HG02798 (cell line): ENCODE data around the gene LYPD6B.
A peak's percentile ranks its signal among the peaks of the same experiment; 100 is the strongest.

Experiments used
- ATAC-seq: cut with Tn5 transposase; IDR thresholded peaks from one replicate; pipeline ENCODE4 v1.9.1; 2021; ENCODE audit warnings: mild to moderate bottlenecking; ENCODE audit not compliant: unreplicated experiment, poor library complexity

LYPD6B gene

DNA sequence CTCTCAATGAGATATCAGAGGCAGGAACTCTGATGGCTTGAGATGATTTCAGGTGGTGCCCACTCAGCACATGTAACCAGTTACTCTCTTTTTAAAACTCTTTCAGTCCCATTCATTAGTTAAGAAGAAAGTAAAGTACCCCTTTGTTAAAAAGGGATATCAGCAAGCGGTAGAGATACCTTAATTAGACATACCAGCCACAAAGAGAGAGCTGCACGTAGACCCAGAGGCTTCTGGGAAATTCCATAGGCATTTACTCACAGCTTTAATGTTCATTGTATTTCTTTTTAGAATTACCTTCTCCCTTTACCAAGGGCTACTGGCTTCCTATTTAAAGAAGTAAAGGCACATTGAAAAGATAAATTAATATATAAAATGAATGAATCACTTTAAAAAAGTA is 63.3 kb downstream of the LYPD6B start:
- no peak for ATAC-seq

GRCh38 chr2:149103081-149103620 is 64.7 kb downstream of the LYPD6B start:
- ATAC-seq, result no peak

GRCh38 chr2:149104221-149104620 is 65.7 kb downstream of the LYPD6B start:
- ATAC-seq, result no peak

DNA sequence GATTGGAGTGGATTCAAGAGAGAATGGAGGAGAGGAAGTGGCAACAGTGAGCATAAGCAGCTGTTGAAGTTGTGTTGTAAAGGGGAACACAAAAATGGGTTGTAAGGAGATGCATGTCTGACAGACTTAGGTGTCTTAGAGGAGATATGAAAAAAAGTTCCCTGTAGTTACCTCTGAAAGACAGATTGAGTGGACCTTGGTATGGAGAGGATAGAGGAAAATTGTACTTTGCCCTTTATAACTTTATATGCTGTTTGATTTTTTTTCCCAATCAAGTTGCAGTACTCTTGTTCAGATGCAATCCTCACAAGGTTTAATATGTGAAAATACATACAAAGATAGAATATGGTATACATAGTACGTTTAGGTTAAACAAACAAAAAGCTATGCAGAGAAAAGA is 73.6 kb downstream of the LYPD6B start:
- ATAC-seq, result no peak

DNA sequence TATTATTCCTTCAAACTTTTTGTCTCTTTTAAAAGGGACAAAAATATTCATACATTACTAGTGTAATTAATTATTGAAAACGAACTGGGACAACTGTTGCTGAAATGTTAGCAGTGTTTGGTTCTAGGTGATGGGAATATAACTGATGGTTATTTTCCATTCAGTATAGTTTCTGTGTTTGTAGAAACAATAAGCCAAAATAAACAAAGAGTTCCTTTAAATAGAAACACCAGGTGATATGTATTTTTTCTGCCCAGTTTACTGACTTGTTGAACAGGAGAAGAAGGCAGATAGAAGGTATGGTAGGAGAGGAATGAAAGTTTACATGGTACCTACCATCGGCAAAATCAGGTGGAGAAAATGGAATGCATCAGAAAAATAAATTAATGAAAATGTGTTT is 74.2 kb downstream of the LYPD6B start:
- no peak for ATAC-seq

GRCh38 chr2:149115781-149116180 is 77.3 kb downstream of the LYPD6B start:
- ATAC-seq, result no peak

DNA sequence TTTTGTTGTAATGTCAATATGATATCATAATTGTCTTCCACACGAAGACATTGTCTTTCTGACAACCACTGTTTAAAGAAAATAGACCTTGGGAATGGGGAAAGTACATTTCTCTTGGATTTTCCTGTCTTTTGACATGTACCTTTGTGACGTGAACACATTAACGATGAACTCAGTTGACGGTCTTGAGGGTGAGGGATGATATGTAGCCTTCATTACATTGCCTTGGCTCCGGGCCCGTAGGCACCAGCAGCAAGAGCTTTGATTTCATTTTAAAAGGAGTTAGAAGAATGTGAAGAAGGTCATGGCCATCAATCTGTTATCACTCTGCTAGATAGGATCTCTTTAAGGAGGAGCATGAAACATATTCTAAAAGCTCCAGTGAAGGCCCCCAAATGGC is 80.9 kb downstream of the LYPD6B start:
- ATAC-seq, result no peak

GRCh38 chr2:149122516-149122915 is 84.0 kb downstream of the LYPD6B start:
- no peak for ATAC-seq

DNA sequence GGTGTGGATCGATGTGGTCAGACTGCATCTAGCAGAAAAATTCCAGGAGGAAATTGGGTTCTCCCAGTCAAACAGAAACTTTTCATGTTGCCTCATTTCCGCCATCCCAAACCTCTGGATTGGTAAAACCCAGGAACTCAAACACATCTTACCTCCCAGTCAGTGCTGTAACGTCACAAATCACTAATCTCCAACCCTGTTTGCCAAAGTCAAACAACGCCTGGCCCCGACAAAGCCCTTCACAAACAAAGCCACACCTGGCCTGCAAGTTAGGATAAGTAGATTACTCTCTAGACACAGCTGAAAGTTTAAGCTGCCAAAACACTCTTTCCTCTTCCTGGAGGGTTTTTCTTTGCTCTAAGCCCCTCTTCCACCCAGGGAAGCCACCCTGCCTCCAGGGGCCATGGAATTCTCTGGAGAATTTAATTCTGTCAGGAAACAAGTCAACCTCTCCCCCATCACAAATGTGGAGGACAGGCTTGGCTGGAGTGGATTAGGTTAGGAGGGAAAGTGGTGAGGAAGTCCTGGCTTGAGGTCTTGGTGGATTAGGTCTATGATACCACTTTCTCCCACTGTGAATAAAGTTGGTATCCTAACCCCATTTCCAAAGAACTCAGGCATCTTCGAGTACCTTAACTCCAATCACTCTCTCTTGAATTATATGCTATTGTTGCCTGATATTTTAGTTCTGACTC is 86.7 kb downstream of the LYPD6B start:
- no peak for ATAC-seq

DNA sequence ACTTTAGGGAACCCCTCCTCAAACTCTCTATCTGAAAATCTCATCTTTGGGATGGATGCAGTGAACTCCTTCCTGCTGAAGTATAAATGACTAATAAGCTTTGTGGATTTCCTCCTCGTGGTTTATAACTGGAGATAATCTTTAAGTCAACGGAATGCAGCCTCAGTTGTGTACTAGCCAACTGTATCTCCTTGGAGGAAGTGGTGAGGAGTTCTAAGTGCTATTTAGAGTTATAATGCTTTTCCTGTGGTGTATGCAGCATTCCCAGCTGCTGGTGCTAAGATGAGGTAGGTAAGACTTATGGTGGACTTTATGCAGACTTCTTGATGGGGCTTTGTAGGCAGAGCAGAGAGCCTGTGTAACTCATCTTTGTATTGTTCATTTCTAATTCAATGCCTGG is 90.9 kb downstream of the LYPD6B start:
- no peak for ATAC-seq

- no peak for ATAC-seq
These were observed 93.8 kb downstream of the LYPD6B start for GRCh38 chr2:149132339-149132738.

- no peak for ATAC-seq
These were observed 94.4 kb downstream of the LYPD6B start for GRCh38 chr2:149132901-149133300.

DNA sequence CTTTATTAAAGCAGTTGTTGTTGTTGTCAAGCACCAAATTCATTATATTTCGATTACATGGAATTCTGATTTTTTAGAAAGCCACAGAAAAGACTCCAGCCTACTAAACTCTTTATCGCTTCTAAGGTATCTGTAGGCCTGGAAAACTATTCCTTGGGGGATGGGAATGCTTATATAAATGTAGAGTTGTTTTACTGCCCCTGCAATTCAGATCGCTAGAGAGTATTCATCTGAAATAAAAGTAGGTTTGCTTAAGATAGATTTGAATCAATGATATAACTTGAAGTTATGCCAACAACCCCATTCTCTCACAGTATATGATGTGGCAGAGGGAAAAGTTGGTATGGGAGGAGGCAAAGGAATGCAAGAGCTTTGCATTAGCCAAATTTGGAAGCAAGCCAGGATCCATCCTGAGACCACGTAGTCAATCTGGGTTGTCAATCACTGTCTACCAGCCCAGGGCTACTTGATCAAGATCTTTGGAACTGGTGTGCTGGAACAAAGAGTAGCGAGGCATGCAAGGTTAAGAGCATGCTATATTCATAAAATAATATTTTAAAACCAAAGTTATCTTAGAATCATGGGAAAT is 95.9 kb downstream of the LYPD6B start:
- ATAC-seq, result no peak

GRCh38 chr2:149136111-149136510 is 97.6 kb downstream of the LYPD6B start:
- no peak for ATAC-seq

DNA sequence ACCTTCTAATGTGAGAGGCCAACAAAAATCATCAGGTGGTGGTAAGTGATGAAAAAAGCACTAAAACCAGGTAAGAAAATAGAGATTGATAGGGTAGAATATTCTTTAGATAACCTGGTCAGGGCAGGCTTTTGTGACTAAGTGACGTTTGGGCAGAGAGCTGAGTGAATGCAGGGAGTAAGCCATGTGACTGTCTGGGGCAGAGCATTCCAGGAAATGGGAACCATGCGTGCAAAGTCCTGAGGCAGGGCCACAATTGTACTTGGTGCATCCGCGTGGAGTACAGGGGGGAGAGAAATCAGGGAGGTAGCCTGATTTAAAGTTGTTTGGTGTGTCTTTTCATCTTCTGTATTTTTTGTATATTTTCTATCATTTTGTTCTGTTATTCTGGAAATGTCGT is 102.5 kb downstream of the LYPD6B start:
- no peak for ATAC-seq

DNA sequence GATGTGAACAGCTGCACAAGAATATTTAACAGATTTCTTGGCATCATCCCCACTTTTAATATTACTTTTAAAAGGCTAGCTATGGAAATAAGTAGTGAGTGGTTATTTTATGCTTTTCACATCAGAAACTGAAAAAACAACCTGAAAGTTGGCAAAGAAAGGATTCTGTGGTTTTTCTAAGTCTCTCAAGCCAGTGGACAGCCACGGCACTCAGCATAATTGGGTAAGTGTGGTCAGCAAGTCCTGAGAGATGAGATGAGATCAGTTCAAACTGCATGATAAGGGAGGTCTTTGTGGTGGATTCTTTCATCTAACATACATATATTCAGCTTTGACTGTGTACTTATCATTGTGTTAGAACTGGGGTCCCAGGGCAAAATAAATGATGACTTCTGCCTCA is 105.2 kb downstream of the LYPD6B start:
- no peak for ATAC-seq

DNA sequence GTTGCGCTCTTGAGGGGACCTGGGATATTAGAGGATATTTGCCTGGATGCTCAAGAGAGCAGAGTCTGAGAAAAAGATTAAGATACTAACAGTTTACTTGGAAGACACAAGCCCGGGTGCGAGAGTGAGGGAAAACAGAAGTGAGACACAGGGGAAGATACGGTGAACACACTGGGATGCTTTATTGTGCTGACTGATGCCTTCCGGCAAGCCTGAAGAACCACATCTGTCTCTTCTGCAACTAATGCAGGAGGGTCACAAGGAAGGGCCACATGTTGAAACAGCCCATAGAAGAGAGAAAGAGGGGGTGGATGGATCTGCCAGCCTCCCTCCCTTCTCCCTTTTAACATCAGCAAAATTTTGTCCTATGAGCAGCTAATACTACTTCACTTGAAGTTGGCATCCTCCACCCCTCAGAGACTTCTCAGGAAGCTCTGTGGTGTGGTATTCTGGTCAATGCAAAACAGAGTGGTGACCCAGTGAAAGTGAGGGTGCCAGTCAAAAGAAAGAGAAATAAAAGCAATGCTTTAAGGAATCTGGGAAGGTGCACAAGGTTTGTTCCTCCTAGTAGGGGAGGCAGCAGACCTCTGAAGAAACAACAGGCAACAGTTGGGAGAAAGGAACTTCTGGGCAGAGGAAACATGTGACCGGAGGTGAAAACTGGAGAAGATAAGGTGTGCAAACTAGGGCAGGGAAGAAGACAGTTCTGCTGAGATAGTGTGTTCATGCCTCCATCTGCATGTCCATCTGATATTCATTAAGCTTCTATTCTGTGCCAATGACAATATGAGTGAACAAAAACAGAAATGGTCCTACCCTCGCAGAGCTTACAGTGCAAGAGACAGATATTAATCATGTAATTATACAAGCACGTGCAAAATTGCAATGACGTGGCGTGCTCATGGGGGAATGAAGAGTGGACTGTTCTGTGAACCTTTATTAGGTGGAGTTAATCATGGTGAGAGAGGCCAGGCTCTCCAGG is 107.1 kb downstream of the LYPD6B start:
- peak; percentile 66 for ATAC-seq

DNA sequence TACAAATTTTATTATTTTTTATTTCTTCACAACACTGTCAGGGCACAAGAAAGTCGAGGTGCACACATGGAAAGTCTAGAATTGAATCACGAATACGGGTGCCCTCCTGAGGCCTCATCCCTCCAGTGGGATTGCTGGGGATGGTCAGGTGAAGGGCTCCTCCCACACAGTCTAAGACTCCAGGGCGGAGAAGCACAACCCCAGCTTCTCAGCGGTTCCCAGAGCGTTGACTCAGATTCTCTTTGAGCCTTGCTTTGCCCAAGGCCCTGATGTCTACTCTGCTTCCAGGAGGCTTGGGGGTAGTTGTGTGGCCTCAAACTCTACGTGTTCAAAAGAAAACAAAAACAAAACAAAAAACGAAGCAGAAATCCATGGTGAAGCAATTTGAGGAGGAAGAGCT is 108.4 kb downstream of the LYPD6B start:
- no peak for ATAC-seq

DNA sequence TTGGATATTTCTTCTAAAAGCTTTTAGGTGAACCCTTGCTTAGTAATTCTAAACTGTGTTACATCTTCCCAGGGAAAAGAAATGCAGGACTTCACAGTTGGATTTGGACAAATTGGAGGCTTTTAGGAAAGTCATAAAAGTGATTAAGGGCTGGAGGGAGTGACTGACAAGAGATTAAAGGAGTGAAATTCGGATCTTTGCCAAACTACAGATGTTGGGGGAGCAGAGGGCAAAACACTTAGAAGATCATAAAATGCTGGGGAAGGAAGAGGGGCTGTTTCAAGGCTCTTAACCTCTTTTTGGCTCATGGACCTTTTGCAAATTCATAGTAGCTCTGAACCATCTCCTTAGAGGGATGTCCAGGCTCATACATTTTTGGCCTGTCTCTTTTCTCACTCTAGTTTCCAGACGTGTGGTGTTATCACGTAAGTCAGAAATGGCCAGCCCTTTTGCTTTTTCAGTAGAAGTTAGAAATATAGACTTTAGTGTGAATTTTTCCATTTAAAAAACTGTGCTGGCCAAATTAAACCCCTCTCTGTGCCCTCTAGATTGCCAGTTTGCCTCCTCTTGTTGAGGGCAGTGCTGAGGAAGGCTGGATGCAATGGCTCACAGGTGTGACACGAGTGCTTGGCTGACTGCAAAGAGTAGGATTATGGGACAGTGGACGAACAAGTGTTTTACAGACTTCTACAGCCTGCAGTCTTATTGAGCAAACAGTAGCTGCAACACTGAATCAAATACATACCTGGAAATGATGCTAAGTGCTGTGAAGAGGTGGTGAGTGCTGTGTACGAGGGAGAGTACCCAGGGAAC is 109.9 kb downstream of the LYPD6B start:
- ATAC-seq, result no peak

DNA sequence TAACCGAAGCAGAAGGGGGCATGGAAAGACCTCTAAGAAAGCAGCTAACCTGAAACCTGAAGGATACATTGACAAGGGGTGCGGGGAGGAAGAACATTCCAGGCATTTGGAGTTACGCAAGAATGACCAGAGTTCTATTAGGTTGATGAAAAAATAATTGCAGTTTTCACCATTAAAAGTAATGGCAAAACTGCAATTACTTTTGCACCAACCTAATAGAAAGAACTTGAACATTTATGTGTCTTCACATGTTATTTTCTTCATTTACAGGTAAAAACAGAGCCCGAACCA is 110.5 kb downstream of the LYPD6B start:
- no peak for ATAC-seq
